K562 (cell line): Measurements from ENCODE around the gene KIR3DL2.

Experiments
- BCL6 ChIP-seq: fragments of 250-450 bp; sonication (Bioruptor Pico); IDR thresholded peaks from 2 replicates; pipeline ENCODE4 v1.4.0; 2020
- TAF15 ChIP-seq: fragments of 200-400 bp; formaldehyde crosslinking; IDR thresholded peaks from 2 replicates; pipeline ENCODE4 v1.6.1; 2017; ENCODE audit warnings: mild to moderate bottlenecking, low read depth, low read length, moderate library complexity
- ZFP36 ChIP-seq: fragments of 150-350 bp; IDR thresholded peaks from 2 replicates; pipeline ENCODE4 v1.6.1; 2018; ENCODE audit warnings: low read length, low read depth; ENCODE audit not compliant: partially characterized antibody
- TF ChIP-seq, protein P1 (sequence below), 3 experiments: IDR thresholded peaks in 2 of 3; conservative IDR thresholded peaks in 1 of 3; 2 replicates each; pipeline ENCODE4 v1.5.1; 2011 to 2012; ENCODE audit warnings: low read length in 3 of 3, mild to moderate bottlenecking in 3 of 3, control low read depth in 2 of 3, improper control_type of control experiment in 1 of 3, inconsistent platforms in 1 of 3, low read depth in 1 of 3, mixed read lengths in 1 of 3, moderate library complexity in 1 of 3; ENCODE audit not compliant: insufficient read depth in 2 of 3

DNA sequence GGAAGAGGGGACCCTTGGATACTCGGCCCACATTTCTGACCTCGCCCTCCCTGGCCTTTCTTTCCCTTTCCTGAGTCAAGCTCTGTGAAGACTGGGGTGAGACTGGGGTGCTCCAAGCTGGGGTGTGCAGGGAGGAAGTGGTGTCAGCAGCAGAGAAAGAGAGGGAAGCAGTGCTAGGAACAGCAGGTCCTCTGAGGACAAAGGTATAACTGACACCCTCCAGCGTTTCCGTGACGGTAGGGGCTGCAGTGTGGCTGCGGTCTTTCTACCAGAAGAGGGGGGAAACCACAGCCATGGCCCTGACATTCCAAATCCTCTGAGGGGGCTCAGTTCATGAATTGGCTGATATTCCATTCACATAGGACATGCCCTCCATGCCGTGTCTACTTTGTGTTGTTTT, 1.1 kb downstream of the KIR3DL2 start:
- TF ChIP-seq, protein P1, sequence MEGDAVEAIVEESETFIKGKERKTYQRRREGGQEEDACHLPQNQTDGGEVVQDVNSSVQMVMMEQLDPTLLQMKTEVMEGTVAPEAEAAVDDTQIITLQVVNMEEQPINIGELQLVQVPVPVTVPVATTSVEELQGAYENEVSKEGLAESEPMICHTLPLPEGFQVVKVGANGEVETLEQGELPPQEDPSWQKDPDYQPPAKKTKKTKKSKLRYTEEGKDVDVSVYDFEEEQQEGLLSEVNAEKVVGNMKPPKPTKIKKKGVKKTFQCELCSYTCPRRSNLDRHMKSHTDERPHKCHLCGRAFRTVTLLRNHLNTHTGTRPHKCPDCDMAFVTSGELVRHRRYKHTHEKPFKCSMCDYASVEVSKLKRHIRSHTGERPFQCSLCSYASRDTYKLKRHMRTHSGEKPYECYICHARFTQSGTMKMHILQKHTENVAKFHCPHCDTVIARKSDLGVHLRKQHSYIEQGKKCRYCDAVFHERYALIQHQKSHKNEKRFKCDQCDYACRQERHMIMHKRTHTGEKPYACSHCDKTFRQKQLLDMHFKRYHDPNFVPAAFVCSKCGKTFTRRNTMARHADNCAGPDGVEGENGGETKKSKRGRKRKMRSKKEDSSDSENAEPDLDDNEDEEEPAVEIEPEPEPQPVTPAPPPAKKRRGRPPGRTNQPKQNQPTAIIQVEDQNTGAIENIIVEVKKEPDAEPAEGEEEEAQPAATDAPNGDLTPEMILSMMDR (IDR thresholded peaks at IDR 0.05 in 2 of 3, conservative IDR thresholded peaks at IDR 0.05 in 1 of 3; ENCODE audit: insufficient read depth in 2 of 3, low read depth in 1 of 3, low read length in 3 of 3), result no peak
- TF ChIP-seq TAF15 (no peak), BCL6 (CRISPR knock-in tag) (no peak), ZFP36 (no peak)
